Measurements from ENCODE around the gene TK2.
A peak's percentile ranks its signal among the peaks of the same experiment; 100 is the strongest.

Gene TK2

GRCh38 chr16:66483689-66484452, 66.1 kb downstream of the TK2 start:
- DNase-seq (ENCODE audit: low read depth in 2 of 2) = peak; percentile 48 to 56

GRCh38 chr16:66481943-66482390, 68.0 kb downstream of the TK2 start:
- DNase-seq (ENCODE audit: low read depth in 2 of 2) = no peak

- no peak for DNase-seq (ENCODE audit: low read depth in 2 of 2)
These were observed 68.6 kb downstream of the TK2 start for GRCh38 chr16:66481081-66481942.

- DNase-seq (ENCODE audit: low read depth in 2 of 2) = no peak
These were observed 69.4 kb downstream of the TK2 start for GRCh38 chr16:66480265-66481080.

- DNase-seq (ENCODE audit: low read depth in 2 of 2) = no peak
These were observed 70.2 kb downstream of the TK2 start for GRCh38 chr16:66479661-66480264.

- peak; percentile 48 to 60 for DNase-seq (ENCODE audit: low read depth in 2 of 2)
These were observed 71.0 kb downstream of the TK2 start for GRCh38 chr16:66478733-66479511.

GRCh38 chr16:66477028-66477515, 72.8 kb downstream of the TK2 start:
- no peak for DNase-seq (ENCODE audit: low read depth in 2 of 2)

- peak in 1 of 2 donors; percentile 9 for DNase-seq (ENCODE audit: low read depth in 2 of 2)
These were observed 73.4 kb downstream of the TK2 start for GRCh38 chr16:66476328-66477027.

- no peak for DNase-seq (ENCODE audit: low read depth in 2 of 2)
These were observed 74.7 kb downstream of the TK2 start for GRCh38 chr16:66475232-66475631.

- DNase-seq (ENCODE audit: low read depth in 2 of 2) = peak in 1 of 2 donors; percentile 24
These were observed 75.1 kb downstream of the TK2 start for GRCh38 chr16:66474750-66475199.

- DNase-seq (ENCODE audit: low read depth in 2 of 2) = no peak
These were observed 76.0 kb downstream of the TK2 start for GRCh38 chr16:66473654-66474519.

- DNase-seq (ENCODE audit: low read depth in 2 of 2) = no peak
These were observed 76.8 kb downstream of the TK2 start for GRCh38 chr16:66473051-66473571.

- DNase-seq (ENCODE audit: low read depth in 2 of 2) = no peak
These were observed 78.1 kb downstream of the TK2 start for GRCh38 chr16:66471716-66472393.

GRCh38 chr16:66471264-66471663, 78.7 kb downstream of the TK2 start:
- DNase-seq (ENCODE audit: low read depth in 2 of 2) = no peak

- DNase-seq (ENCODE audit: low read depth in 2 of 2) = no peak
These were observed 79.4 kb downstream of the TK2 start for GRCh38 chr16:66470556-66470955.

GRCh38 chr16:66469947-66470546, 79.9 kb downstream of the TK2 start:
- DNase-seq (ENCODE audit: low read depth in 2 of 2) = no peak

- DNase-seq (ENCODE audit: low read depth in 2 of 2) = no peak
These were observed 80.5 kb downstream of the TK2 start for GRCh38 chr16:66469291-66469946.
